Measurements from ENCODE around the gene FYN. TPM values are rescaled to one million over a fixed set of nuclear protein-coding genes. Genes with fewer than 3 reads are reported as not detected.

FYN gene
- total and polyA plus RNA-seq, 4 donors = 11.2 to 28.3 (median 19.7) TPM

GRCh38 chr6:111865909-111866546 lies 7.2 kb downstream of the FYN start:
- Histone ChIP-seq H3K9me3 (ENCODE audit: control insufficient read depth in 4 of 4, low read length in 3 of 4) (no peaks in the 10 kb centered on the region), H3K9ac (ENCODE audit: low read depth in 1 of 2, low read length in 2 of 2) (no peak overlapping the region), H3K36me3 (ENCODE audit: control insufficient read depth in 4 of 4, insufficient read depth in 3 of 4, low read depth in 1 of 4, low read length in 3 of 4) (no peaks in the 10 kb centered on the region), H3K4me1 (ENCODE audit: control insufficient read depth in 4 of 4, insufficient read depth in 4 of 4, low read length in 3 of 4) (no peaks in the 10 kb centered on the region), H3K27me3 (ENCODE audit: control insufficient read depth in 4 of 4, insufficient read depth in 4 of 4, low read length in 3 of 4) (peaks cover 0 to 3% (median 0%) of the 10 kb centered on the region in 4 donors), H3K27ac (ENCODE audit: low read depth in 1 of 2, low read length in 2 of 2) (no peak overlapping the region), H3K4me3 (ENCODE audit: low read depth in 1 of 3, low read length in 3 of 3) (no peak overlapping the region)
- no peak for DNase-seq (ENCODE audit: low spot score)
- no peak for TF ChIP-seq SP1 (IDR thresholded peaks at IDR 0.05)
- TF ChIP-seq, protein P1, sequence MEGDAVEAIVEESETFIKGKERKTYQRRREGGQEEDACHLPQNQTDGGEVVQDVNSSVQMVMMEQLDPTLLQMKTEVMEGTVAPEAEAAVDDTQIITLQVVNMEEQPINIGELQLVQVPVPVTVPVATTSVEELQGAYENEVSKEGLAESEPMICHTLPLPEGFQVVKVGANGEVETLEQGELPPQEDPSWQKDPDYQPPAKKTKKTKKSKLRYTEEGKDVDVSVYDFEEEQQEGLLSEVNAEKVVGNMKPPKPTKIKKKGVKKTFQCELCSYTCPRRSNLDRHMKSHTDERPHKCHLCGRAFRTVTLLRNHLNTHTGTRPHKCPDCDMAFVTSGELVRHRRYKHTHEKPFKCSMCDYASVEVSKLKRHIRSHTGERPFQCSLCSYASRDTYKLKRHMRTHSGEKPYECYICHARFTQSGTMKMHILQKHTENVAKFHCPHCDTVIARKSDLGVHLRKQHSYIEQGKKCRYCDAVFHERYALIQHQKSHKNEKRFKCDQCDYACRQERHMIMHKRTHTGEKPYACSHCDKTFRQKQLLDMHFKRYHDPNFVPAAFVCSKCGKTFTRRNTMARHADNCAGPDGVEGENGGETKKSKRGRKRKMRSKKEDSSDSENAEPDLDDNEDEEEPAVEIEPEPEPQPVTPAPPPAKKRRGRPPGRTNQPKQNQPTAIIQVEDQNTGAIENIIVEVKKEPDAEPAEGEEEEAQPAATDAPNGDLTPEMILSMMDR (IDR thresholded peaks at IDR 0.05; ENCODE audit: low read depth, low read length, missing input control) = no peak
- TF ChIP-seq FOXA2 (IDR thresholded peaks at IDR 0.05) = no peak
- no peak for TF ChIP-seq GABPA (IDR thresholded peaks at IDR 0.05 in 1 of 2, conservative IDR thresholded peaks at IDR 0.05 in 1 of 2)
- TF ChIP-seq EGR1 (IDR thresholded peaks at IDR 0.05; ENCODE audit: low read depth in 2 of 2) = no peak
- TF ChIP-seq REST (IDR thresholded peaks at IDR 0.05) = no peak
- no peak for TF ChIP-seq HNF4A (conservative IDR thresholded peaks at IDR 0.05)
- TF ChIP-seq FOXA1 (IDR thresholded peaks at IDR 0.05) = no peak
- TF ChIP-seq RXRA (IDR thresholded peaks at IDR 0.05) = no peak
- no peak for TF ChIP-seq MAX (IDR thresholded peaks at IDR 0.05)
- TF ChIP-seq TAF1 (conservative IDR thresholded peaks at IDR 0.05) = no peak
- no peak for TF ChIP-seq RAD21 (IDR thresholded peaks at IDR 0.05)
- TF ChIP-seq NR2F2 (IDR thresholded peaks at IDR 0.05) = no peak
- TF ChIP-seq HNF4G (IDR thresholded peaks at IDR 0.05) = no peak
- no peak for TF ChIP-seq YY1 (IDR thresholded peaks at IDR 0.05)
- TF ChIP-seq JUND (IDR thresholded peaks at IDR 0.05) = no peak
- 87% methylated on average over 8 of the region's 8 CpGs for WGBS

GRCh38 chr6:111865049-111865585 lies 8.1 kb downstream of the FYN start:
- no peak for DNase-seq (ENCODE audit: low spot score)
- WGBS = 66% methylated on average over 6 of the region's 6 CpGs
- Histone ChIP-seq H3K27me3 (ENCODE audit: control insufficient read depth in 4 of 4, insufficient read depth in 4 of 4, low read length in 3 of 4) (peaks cover 0 to 3% (median 0%) of the 10 kb centered on the region in 4 donors), H3K36me3 (ENCODE audit: control insufficient read depth in 4 of 4, insufficient read depth in 3 of 4, low read depth in 1 of 4, low read length in 3 of 4) (no peaks in the 10 kb centered on the region), H3K9me3 (ENCODE audit: control insufficient read depth in 4 of 4, low read length in 3 of 4) (no peaks in the 10 kb centered on the region), H3K27ac (ENCODE audit: low read depth in 1 of 2, low read length in 2 of 2) (no peak overlapping the region), H3K9ac (ENCODE audit: low read depth in 1 of 2, low read length in 2 of 2) (no peak overlapping the region), H3K4me1 (ENCODE audit: control insufficient read depth in 4 of 4, insufficient read depth in 4 of 4, low read length in 3 of 4) (no peaks in the 10 kb centered on the region), H3K4me3 (ENCODE audit: low read depth in 1 of 3, low read length in 3 of 3) (no peak overlapping the region)
- TF ChIP-seq, protein P1 (IDR thresholded peaks at IDR 0.05; ENCODE audit: low read depth, low read length, missing input control) = no peak
- no peak for TF ChIP-seq HNF4A (conservative IDR thresholded peaks at IDR 0.05)
- no peak for TF ChIP-seq HNF4G (IDR thresholded peaks at IDR 0.05)
- TF ChIP-seq EGR1 (IDR thresholded peaks at IDR 0.05; ENCODE audit: low read depth in 2 of 2) = no peak
- TF ChIP-seq FOXA2 (IDR thresholded peaks at IDR 0.05) = no peak
- TF ChIP-seq ATF3 (IDR thresholded peaks at IDR 0.05) = no peak
- TF ChIP-seq RXRA (IDR thresholded peaks at IDR 0.05) = no peak
- TF ChIP-seq MAX (IDR thresholded peaks at IDR 0.05) = no peak
- no peak for TF ChIP-seq TAF1 (conservative IDR thresholded peaks at IDR 0.05)
- no peak for TF ChIP-seq NR2F2 (IDR thresholded peaks at IDR 0.05)
- TF ChIP-seq REST (IDR thresholded peaks at IDR 0.05) = no peak
